DMS53 (cell line): Measurements from ENCODE around the gene NARF.
"Not testable (repeated sequence)": the region's sequence is repeated elsewhere in the genome, so short reads cannot be mapped to it uniquely, and the experiment has no call there.

Source experiments
- DNase-seq: peaks from one replicate; lab custom pipeline; 2025; lab: John Stamatoyannopoulos, UW

The NARF gene

GRCh38 chr17:82458179-82458884, at the start of gene NARF:
NARF (plus strand) TSS chr17:82458741; CDS start chr17:82458804, 63 bp downstream.
- peak; percentile 100 for DNase-seq

- DNase-seq: no peak
Measured at GRCh38 chr17:82408938-82409318, 49.6 kb upstream of the NARF start.

- DNase-seq: no peak
Measured at GRCh38 chr17:82410014-82410716, 48.4 kb upstream of the NARF start.

- DNase-seq: no peak
Measured at GRCh38 chr17:82411396-82412053, 47.0 kb upstream of the NARF start.

GRCh38 chr17:82412081-82412480, 46.5 kb upstream of the NARF start:
- not testable (repeated sequence) for DNase-seq

- peak; percentile 34 for DNase-seq
Measured at GRCh38 chr17:82412535-82413520, 45.7 kb upstream of the NARF start.

- DNase-seq: peak; percentile 76
Measured at GRCh38 chr17:82414548-82415281, 43.8 kb upstream of the NARF start.

- no peak for DNase-seq
Measured at GRCh38 chr17:82415336-82415735, 43.2 kb upstream of the NARF start.

- no peak for DNase-seq
Measured at GRCh38 chr17:82415786-82416185, 42.8 kb upstream of the NARF start.

GRCh38 chr17:82416264-82416663, 42.3 kb upstream of the NARF start:
- no peak for DNase-seq

GRCh38 chr17:82416771-82417170, 41.8 kb upstream of the NARF start:
- DNase-seq: peak; percentile 50

GRCh38 chr17:82418001-82418986, 40.2 kb upstream of the NARF start, which contains the start of the genes HEXD and OGFOD3:
HEXD (plus strand) TSS chr17:82418347; CDS start chr17:82419800, 1,453 bp downstream.
OGFOD3 (minus strand) TSS chr17:82418586; CDS start chr17:82418485, 101 bp downstream.
- DNase-seq: peak; percentile 96

GRCh38 chr17:82419540-82419939, 39.0 kb upstream of the NARF start:
- peak; percentile 32 for DNase-seq

GRCh38 chr17:82424001-82424862, 34.3 kb upstream of the NARF start:
- peak; percentile 74 for DNase-seq

GRCh38 chr17:82424863-82425159, 33.7 kb upstream of the NARF start:
- no peak for DNase-seq

GRCh38 chr17:82428546-82428945, 30.0 kb upstream of the NARF start:
- DNase-seq: no peak

- no peak for DNase-seq
Measured at GRCh38 chr17:82429824-82430223, 28.7 kb upstream of the NARF start.

- DNase-seq: no peak
Measured at GRCh38 chr17:82432017-82432416, 26.5 kb upstream of the NARF start.
